Panc1 (cell line): ENCODE data around the gene SORL1. TPM values are rescaled to one million over a fixed set of nuclear protein-coding genes. Genes with fewer than 3 reads are reported as not detected.

ENCODE experiments used
- ATAC-seq: fragments of 200-7000 bp; cut with Tn5 transposase; 2 replicates; pipeline ENCODE4 v1.9.1; 2020; ENCODE audit warnings: mild to moderate bottlenecking, moderate library complexity
- BruUV-seq: library from RNA; stranded (reverse); fragments of 400-500 nt; replicated peaks from 2 replicates; lab custom pipeline; 2021; lab: Mats Ljungman, UMichigan
- CTCF ChIA-PET: fragments of 300-600 bp; sonication (Branson Sonifier 250); formaldehyde crosslinking; loops from one replicate; lab custom pipeline; 2022; ENCODE audit warnings: antibody characterized with exemption; lab: Charles Lee
- POLR2A ChIA-PET: fragments of 300-600 bp; sonication (Branson Sonifier 250); formaldehyde crosslinking; loops from one replicate; lab custom pipeline; 2022; ENCODE audit warnings: antibody characterized with exemption; lab: Charles Lee
- DNase-seq: peaks from one replicate; pipeline ENCODE4 v3.0.0-alpha.2; 2010; ENCODE audit warnings: low read depth, low spot score
- H3K27ac ChIP-seq: 2 replicates; pipeline ENCODE4 v1.5.1; 2011; ENCODE audit warnings: mild to moderate bottlenecking, low read length, inconsistent platforms
- H3K27me3 ChIP-seq: fragments of 200-500 bp; sonication (Bioruptor generic); 2 replicates; pipeline ENCODE4 v1.6.0; 2014; ENCODE audit warnings: low read length, inconsistent platforms; ENCODE audit not compliant: control insufficient read depth, insufficient read depth
- H3K36me3 ChIP-seq: fragments of 200-500 bp; sonication (Bioruptor generic); 2 replicates; pipeline ENCODE4 v1.5.1; 2014; ENCODE audit warnings: inconsistent platforms, mild to moderate bottlenecking, low read length, moderate library complexity; ENCODE audit not compliant: control insufficient read depth, insufficient read depth
- H3K4me1 ChIP-seq: 2 replicates; pipeline ENCODE4 v1.5.1; 2011; ENCODE audit warnings: inconsistent platforms, mild to moderate bottlenecking, low read length, moderate library complexity; ENCODE audit not compliant: control insufficient read depth, insufficient read depth
- H3K4me3 ChIP-seq, 2 experiments: 2 replicates each; pipeline ENCODE4 v1.5.1; 2011 to 2012; ENCODE audit warnings: low read depth in 2 of 2, low read length in 2 of 2, mild to moderate bottlenecking in 2 of 2, inconsistent platforms in 1 of 2, moderate library complexity in 1 of 2
- H3K9me3 ChIP-seq: fragments of 200-500 bp; sonication (Bioruptor generic); 2 replicates; pipeline ENCODE4 v1.5.1; 2014; ENCODE audit warnings: low read depth, mild to moderate bottlenecking, inconsistent platforms, low read length, moderate library complexity; ENCODE audit not compliant: control insufficient read depth, insufficient read depth
- CTCF ChIP-seq: fragments of 450-650 bp; IDR thresholded peaks from 2 replicates; pipeline ENCODE4 v1.5.1; 2017; ENCODE audit warnings: mild to moderate bottlenecking
- POLR2AphosphoS5 ChIP-seq: IDR thresholded peaks from 2 replicates; pipeline ENCODE4 v1.6.1; 2012; ENCODE audit warnings: mild to moderate bottlenecking, low read depth, low read length, moderate library complexity
- SIN3A ChIP-seq: IDR thresholded peaks from 2 replicates; pipeline ENCODE4 v1.6.1; 2012; ENCODE audit warnings: low read depth, mild to moderate bottlenecking, low read length, moderate library complexity, borderline replicate concordance; ENCODE audit not compliant: insufficient read depth
- TCF7L2 ChIP-seq: IDR thresholded peaks from 2 replicates; pipeline ENCODE4 v1.6.1; 2011; ENCODE audit warnings: mild to moderate bottlenecking, low read depth, low read length, inconsistent platforms
- in situ Hi-C: cut with HindIII; loops from 2 replicates; pipeline ENCODE4 v1.10.0; 2016; ENCODE audit warnings: low sequenced_read_pairs, low pct_unique_long_range_greater_than_20kb
- intact Hi-C: fragments of 100-400 bp; cut with micrococcal nuclease; formaldehyde crosslinking; loops from one replicate; pipeline ENCODE4 v1.10.0; 2022; ENCODE audit not compliant: unreplicated experiment
- total RNA-seq: library from RNA; stranded (reverse); gene quantifications from one replicate; pipeline ENCODE4 v1.2.1, GENCODE V29; 2021; ENCODE audit not compliant: unreplicated experiment
- TF ChIP-seq, protein P1 (sequence below), 2 experiments: IDR thresholded peaks; 2 replicates each; pipeline ENCODE4 v1.6.1; 2011 to 2012; ENCODE audit warnings: low read depth in 2 of 2, control low read depth in 1 of 2, low read length in 1 of 2, mild to moderate bottlenecking in 1 of 2, moderate library complexity in 1 of 2; ENCODE audit not compliant: insufficient read depth in 1 of 2

SORL1 gene
- total RNA-seq, 1 experiment from 2014 or later, result 36.3 TPM

DNA sequence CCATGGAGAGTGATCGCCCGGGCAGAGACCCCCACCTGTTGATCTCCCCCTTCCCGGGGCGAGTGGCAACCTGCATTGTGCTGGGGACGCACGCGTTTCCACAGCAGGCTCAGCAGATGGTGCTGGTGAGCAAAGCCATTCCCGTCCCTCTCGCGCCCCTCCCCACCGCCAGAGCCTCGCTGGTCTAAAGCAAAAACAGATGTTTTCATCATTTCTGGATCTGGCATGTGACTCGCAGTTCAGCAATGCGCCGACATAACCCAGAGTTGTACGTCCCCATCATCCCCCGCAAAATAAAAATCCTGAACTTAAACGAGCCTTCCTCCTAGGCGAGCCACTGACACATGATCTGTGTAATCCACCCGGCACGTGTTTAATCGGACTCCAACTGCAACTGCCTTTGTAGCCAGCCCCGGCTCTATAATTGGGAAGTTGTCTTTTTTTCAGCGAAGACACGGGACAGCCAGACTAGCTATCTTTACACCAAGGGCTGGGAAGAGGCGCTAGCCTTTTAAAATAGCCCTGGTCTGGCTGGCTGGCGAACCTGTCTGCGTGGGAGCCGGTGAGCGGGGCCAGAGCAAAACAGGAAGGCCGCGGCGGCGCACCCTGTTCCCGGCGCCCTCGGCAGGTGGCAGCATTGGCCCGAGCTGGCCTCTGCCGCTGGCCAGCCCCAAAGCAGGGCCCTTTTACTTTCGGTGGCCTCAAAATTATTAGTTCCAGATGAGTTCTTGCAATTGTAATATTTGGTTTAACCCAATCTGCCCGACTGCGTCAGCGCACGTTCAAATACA is 203.6 kb downstream of the SORL1 start:
- TF ChIP-seq, protein P1, sequence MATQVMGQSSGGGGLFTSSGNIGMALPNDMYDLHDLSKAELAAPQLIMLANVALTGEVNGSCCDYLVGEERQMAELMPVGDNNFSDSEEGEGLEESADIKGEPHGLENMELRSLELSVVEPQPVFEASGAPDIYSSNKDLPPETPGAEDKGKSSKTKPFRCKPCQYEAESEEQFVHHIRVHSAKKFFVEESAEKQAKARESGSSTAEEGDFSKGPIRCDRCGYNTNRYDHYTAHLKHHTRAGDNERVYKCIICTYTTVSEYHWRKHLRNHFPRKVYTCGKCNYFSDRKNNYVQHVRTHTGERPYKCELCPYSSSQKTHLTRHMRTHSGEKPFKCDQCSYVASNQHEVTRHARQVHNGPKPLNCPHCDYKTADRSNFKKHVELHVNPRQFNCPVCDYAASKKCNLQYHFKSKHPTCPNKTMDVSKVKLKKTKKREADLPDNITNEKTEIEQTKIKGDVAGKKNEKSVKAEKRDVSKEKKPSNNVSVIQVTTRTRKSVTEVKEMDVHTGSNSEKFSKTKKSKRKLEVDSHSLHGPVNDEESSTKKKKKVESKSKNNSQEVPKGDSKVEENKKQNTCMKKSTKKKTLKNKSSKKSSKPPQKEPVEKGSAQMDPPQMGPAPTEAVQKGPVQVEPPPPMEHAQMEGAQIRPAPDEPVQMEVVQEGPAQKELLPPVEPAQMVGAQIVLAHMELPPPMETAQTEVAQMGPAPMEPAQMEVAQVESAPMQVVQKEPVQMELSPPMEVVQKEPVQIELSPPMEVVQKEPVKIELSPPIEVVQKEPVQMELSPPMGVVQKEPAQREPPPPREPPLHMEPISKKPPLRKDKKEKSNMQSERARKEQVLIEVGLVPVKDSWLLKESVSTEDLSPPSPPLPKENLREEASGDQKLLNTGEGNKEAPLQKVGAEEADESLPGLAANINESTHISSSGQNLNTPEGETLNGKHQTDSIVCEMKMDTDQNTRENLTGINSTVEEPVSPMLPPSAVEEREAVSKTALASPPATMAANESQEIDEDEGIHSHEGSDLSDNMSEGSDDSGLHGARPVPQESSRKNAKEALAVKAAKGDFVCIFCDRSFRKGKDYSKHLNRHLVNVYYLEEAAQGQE (IDR thresholded peaks at IDR 0.05; ENCODE audit: insufficient read depth in 1 of 2, low read depth in 2 of 2, low read length in 1 of 2), result peak in 1 of 2 experiments; percentile 75; a peak in 1 of 4 replicates
- TF ChIP-seq CTCF (peak; percentile 98), POLR2AphosphoS5 (no peak), SIN3A (0 out of 2 replicates have a peak, but pooled peaks have one; percentile 33)
- H3K36me3 ChIP-seq, result no peaks in the 10 kb centered on the region
- in situ Hi-C loops (no loop called here), intact Hi-C loops (loop anchor here (1.0 to 10.0 kb wide), 5 partner anchors 369 to 850 kb away; no protein-coding TSS in a partner anchor)
- H3K27me3 ChIP-seq, result no peaks in the 10 kb centered on the region
- H3K9me3 ChIP-seq, result no peaks in the 10 kb centered on the region; the same call in 1 of the 2 replicates
- H3K4me1 ChIP-seq, result peaks cover 17% of the 10 kb centered on the region
- peak overlapping the region; percentile 60 to 82 for H3K4me3 ChIP-seq
- ATAC-seq, result peak; percentile 96
- H3K27ac ChIP-seq, result peak overlapping the region; percentile 79
- peak; percentile 73 for DNase-seq
- ChIA-PET POLR2A (no interaction called here), CTCF (interaction anchor here (0.6 to 1.7 kb wide), 6 partner anchors 11 to 850 kb away, joined by 3 to 11 read pairs (median 4); no protein-coding TSS in a partner anchor)
- BruUV-seq, result no TSS peak

DNA sequence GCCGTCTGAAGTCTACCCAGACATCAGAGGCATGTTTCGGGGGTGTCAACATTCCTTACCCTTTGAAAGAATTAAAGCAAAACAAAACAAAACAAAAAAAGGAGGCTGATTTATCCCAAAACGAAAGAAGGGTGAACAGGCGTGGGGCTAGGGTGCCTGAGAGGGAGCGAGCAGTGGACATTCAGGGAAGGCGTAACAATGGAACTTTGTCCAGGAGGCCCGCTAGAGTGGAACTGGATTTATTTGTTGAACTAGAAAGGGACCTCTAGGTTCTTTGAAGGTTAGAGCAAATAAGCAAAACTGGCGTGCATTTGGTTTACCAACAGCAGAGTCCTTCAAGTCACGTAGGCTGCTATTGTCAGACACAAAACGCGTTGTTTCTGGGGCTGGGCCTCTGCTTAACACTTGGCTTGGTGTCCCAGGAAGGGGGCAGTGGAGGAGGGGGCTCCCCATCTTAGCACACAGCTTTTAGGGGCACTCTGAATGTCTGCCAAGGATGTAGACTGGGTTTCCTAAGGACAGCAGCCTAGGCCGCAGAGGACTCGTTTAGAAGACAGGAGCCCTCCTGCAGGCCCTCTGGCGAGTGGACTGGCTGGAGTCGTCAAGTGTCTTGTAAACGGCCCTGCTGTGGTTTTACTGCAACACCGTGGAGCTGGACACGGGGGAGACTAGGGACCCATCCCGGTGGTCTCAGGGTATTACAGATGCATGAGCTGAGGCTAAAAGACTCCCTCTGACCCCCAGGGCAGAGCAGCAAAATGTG is 204.4 kb downstream of the SORL1 start:
- no peaks in the 10 kb centered on the region for H3K36me3 ChIP-seq
- CTCF ChIA-PET, result interaction anchor here (0.6 to 1.1 kb wide), 2 partner anchors 445 to 499 kb away, joined by 3 to 5 read pairs; no protein-coding TSS in a partner anchor
- in situ Hi-C loops (no loop called here), intact Hi-C loops (loop anchor here (1.0 to 10.0 kb wide), 5 partner anchors 368 to 849 kb away; no protein-coding TSS in a partner anchor)
- peak overlapping the region; percentile 73 for H3K27ac ChIP-seq
- no peak for DNase-seq
- no peaks in the 10 kb centered on the region for H3K27me3 ChIP-seq
- H3K4me1 ChIP-seq, result peaks cover 17% of the 10 kb centered on the region
- POLR2A ChIA-PET, result no interaction called here
- H3K9me3 ChIP-seq, result no peaks in the 10 kb centered on the region; the same call in 1 of the 2 replicates
- H3K4me3 ChIP-seq, result peak overlapping the region; percentile 60 to 82; a peak in 3 of 4 replicates
- BruUV-seq, result no TSS peak
- no peak; the same call in 1 of the 2 replicates for TF ChIP-seq CTCF
- TF ChIP-seq, protein P1 (IDR thresholded peaks at IDR 0.05; ENCODE audit: insufficient read depth in 1 of 2, low read depth in 2 of 2, low read length in 1 of 2), result no peak
- TF ChIP-seq SIN3A, result no peak
- no peak for TF ChIP-seq POLR2AphosphoS5
- no peak for TF ChIP-seq TCF7L2
- no peak for ATAC-seq
